NCI-H69 (cell line): ENCODE results near the gene ULBP3.
A peak's percentile ranks its signal among the peaks of the same experiment; 100 is the strongest.
"Not testable (repeated sequence)": the region's sequence is repeated elsewhere in the genome, so short reads cannot be mapped to it uniquely, and the experiment has no call there.

Experiments used
- DNase-seq: peaks from one replicate; lab custom pipeline; 2025; lab: John Stamatoyannopoulos, UW

The ULBP3 gene

DNA sequence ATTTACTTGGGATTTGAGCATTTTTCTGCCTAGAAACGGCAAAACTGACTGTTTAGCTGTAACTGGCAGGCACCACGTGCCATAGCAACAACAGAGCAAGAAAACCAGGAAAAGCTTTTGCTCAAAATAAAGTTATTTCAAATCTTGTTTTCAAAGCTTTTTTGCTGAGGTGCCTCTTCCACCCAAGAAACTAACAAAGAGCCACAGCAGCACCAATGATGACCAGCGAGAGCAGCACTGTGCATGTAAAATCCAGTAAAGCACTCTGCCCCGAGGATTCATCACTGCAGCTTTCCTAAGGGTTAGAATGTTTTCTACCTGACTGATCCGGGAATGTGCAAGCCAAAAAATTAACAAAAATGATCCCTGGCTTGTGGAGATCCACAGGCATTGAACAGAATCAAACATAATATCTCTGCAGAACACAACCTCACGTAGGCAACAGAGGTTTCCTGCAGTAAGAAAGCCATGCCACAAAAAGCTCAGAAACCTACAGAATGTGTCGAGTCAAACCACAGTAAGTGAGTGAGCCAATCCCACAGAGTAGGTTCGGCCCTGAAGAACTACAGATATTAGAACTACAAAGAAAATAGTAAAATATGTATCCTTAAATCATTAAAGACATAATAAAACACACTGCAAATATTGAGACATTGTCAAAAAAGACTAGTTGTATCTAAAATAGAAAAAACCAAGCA is 7.4 kb upstream of the ULBP3 start:
- peak; percentile 14 for DNase-seq

GRCh38 chr6:150075034-150075421 is 6.1 kb upstream of the ULBP3 start:
- DNase-seq, result no peak

DNA sequence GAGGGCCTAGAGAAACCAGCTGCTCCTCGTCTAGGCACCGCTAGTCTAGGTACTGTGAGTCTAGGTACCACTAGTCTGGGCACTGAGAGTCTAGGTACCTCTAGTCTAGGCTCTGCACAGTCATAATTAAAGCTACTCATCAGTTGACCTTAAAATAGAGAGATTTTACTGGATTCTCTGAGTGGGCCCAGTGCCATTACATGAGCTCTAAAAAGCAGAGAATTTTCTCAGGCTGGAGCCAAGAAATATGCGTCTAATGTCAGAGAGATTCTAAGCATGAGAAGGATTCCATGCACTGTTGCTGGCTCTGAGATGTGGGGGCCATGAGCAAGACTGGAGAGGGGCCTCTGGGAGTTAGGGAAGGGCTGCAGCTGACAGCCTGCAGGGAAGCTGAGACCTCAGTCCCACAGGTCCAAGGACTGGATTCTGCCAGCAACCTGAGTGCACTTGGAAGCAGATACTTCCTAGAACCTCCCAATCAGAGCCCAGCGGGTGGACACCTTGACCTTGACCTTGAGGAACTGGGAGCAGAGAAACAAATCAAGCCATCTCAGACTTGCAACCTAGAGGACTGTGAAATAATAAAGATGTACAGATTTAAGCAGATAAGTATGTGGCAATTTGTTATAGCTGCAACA is 5.6 kb upstream of the ULBP3 start:
- DNase-seq, result not testable (repeated sequence)

- DNase-seq, result peak; percentile 79
These were observed 3.3 kb upstream of the ULBP3 start for GRCh38 chr6:150072201-150072600.

DNA sequence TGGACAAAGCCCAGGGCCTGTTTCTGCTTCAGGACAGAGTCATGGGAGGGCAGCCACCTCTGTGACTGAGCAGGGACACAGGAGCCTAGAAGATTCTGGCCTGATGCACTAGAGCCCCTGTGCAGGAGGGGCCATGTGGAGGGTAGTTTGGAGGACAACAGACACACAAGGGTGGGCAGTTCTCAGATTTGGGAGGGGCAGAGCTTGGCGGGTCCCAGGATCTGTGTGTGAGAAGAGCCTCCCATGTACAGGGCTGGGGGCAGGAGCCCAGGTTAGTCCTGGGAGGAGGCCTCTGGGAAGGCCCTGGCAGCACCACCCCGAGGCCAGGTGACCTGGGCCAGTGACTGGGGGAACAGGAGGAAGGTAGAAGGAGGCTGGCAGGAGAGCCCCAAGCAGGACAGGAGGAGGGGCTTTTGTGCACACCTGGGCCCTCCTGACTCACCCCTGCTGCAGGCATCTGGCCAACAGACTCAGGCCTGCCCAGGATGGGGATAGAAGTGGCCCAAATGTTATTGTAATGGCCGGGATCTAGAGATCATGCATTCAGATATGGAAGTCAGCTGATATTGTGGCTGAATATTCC is 1.4 kb upstream of the ULBP3 start:
- no peak for DNase-seq

DNA sequence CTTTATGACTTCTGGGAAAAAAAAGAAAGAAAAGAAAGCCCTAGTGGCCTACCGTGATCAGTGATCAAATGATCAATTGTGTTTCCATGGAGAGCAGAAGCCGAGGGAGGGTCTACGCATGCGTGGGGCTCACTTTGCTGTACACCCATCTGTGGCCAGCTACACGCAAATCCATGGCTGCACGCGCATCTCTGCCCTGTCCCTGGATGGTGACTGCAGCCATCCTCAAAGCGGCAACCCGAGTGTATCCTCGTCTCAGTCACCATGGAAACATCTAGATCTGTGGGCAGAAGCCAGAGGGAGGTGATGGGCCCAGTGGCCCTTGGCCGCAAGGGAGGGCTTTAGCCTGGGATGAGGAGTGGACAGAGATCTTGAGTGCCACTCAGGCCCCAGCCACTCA is 785 bp upstream of the ULBP3 start:
- DNase-seq, result no peak

GRCh38 chr6:150068151-150068550 is 770 bp downstream of the ULBP3 start:
- no peak for DNase-seq

- DNase-seq, result no peak
These were observed 3.8 kb downstream of the ULBP3 start for GRCh38 chr6:150065083-150065482.

DNA sequence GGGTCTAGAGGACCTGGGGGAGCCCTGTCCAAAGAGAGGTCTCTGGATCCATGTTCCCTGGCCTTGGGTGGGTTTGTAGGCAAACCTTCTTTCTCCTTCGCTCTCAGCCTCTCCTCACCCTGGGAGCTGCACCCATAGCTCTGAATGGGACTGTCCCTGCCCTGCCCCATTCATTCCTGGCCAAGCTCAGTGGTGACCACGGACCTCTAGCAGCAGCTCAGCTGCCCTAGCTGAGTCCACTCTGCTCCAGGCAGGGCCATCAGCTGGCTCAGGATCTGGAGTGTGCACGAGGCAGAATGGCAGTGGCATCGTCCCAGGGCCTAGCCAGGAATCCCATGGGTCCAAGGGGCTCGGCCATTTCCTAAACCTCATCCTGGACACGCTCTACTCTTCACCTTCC is 5.3 kb downstream of the ULBP3 start:
- DNase-seq, result no peak

GRCh38 chr6:150059973-150060372 is 8.9 kb downstream of the ULBP3 start:
- not testable (repeated sequence) for DNase-seq

DNA sequence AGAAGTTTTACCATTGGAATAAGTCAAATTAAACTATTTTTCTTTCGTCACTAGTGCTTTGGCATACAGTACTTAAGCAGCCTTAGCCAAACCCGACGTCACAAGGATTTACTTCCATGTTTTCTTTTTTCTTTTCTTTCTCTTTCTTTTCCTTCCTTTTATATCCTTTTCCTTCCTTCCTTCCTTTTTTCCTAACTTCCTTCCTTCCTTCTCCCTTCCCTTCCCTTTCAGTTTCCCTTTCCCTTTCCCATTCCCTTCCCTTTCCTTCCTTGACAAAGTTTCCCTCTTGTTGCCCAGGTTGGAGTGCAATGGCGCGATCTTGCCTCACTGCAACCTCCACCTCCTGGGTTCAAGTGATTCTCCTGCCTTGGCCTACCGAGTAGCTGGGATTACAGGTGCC is 9.9 kb downstream of the ULBP3 start:
- DNase-seq, result no peak

DNA sequence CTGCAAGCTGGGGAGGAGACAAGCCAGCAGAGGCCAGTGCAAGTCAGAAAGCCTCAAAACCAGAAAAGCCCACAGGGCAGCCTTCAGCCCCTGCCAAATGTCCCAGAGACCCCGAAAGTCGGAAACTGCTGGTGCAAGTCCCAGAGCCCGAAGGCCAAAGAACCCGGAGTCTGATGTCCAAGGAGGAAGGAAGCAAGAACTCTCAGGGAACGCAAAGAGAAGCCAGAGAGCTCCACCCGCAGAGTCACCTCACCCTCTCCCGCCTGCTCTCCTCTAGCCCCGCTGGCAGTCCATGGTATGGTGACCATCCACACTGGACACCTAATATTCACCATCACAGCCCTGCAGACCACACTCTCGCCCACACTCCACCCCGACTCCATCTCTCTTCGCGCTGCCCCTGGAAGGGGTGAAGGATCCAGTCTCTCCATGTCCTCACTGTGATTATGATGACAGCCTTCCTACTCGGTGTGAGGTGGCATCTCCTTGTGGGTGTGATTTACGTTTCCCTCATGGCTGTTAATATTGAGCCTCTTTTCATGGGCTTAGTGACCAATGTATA is 10.6 kb downstream of the ULBP3 start:
- DNase-seq, result no peak

DNA sequence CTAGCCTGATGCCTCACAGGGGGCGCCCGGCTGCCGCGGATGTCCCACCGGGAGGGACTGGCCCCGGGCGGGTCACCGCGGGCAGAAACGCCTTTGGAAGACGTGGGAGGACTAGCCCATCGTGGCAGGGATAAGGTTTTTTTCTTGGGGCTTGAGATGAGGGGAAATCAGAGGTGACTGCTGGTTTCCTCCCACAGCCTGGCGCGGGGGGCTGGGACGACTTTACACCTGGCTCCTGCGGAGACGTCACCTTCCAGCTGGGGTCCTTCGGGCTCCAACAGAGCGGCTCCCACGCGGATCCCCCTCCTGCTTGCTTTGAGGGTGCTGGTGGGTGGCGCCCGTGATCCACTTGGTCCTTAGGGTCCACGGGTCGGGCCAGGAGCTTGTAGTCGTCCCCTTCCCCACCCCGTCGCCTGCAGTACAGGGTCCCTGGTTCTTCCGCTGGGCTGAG is 11.4 kb downstream of the ULBP3 start:
- DNase-seq, result no peak

GRCh38 chr6:150056916-150057315 is 12.0 kb downstream of the ULBP3 start:
- DNase-seq, result no peak

GRCh38 chr6:150056156-150056555 is 12.8 kb downstream of the ULBP3 start:
- DNase-seq, result no peak

- DNase-seq, result no peak
These were observed 13.8 kb downstream of the ULBP3 start for GRCh38 chr6:150055131-150055530.

GRCh38 chr6:150053450-150053849 is 15.5 kb downstream of the ULBP3 start:
- DNase-seq, result no peak

- no peak for DNase-seq
These were observed 18.1 kb downstream of the ULBP3 start for GRCh38 chr6:150050846-150051245.

GRCh38 chr6:150048099-150048498 is 20.8 kb downstream of the ULBP3 start:
- DNase-seq, result peak; percentile 15

GRCh38 chr6:150046943-150047342 is 22.0 kb downstream of the ULBP3 start:
- no peak for DNase-seq

DNA sequence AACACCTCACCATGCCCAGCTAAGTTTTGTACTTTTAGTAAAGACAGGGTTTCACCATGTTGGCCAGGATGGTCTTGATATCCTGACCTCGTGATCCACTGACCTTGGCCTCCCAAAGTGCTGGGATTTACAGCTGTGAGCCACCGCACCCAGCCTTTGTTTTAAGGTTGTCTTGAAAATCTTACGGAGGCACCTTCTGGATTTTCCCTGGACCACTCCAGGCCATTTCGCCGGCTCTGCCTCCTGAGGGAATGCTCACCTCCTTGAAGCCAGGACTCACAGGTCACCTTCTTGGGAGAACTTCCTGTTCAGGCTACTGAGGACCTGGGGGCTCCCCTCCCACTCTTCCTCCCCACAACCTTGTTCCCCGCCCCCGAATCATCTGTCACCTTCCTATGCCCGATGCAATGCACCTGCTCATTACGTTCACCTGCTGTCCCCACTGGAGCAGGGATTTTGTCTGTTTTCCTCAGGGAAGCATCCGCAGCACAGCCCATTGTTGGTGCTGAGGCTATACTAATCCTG is 24.2 kb downstream of the ULBP3 start:
- DNase-seq, result no peak

- no peak for DNase-seq
These were observed 25.2 kb downstream of the ULBP3 start for GRCh38 chr6:150043501-150044412.
